GM21447 (cell line): ENCODE measurements around the gene OAS2.

Experiments
- ATAC-seq: cut with Tn5 transposase; IDR thresholded peaks from one replicate; pipeline ENCODE4 v1.9.1; 2021; ENCODE audit not compliant: unreplicated experiment

OAS2 gene

DNA sequence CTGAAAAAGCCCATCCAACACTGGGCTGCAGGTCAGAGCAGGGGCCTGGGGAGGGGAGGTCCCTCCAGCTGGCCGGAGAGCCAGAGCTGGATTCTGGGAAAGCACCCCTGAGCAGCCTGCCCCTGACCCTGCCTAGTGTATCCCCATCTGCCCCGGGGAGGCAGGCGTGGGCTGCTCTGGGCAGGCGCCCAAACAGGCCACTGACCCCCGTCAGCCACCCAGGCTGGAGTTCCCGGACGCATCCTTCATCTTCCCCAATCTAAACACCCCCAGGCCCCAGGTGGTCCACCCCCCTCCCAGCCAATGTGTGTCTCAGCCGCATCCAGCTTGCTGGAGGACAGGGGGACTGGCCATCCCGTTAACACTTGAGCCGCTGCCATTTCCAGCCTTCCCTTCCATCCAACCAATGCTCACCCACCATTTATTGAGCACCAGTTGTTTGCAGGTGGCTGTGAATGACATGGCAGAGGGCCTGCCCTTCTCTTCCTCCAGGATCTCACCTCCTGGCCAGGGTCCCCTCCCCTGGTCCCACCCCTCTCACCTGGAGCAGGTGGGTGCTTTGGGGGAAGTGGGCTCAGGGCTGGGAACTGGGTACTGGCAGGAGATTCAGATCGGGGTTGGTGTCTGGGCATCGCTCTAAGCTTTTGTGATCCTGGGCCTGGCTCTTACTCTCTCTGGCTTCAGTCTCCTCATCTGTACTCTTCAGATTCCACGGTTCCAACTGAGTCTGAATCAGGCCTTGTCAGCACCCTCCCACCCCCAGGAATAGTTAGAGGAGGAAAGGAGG is 77.5 kb downstream of the OAS2 start:
- no peak for ATAC-seq

DNA sequence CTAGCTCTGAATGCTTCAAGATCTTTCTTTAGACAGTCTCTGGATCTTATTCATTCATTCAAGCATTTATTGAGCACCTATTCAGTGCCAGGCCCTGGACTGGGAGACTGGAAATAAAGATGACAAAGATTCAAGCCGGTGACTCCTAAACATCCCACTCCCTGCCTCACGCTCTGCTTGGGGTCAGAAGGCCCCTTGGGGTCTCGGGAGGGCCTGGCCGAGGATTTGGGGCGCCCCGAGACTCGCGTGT is 78.0 kb downstream of the OAS2 start:
- ATAC-seq, result no peak

DNA sequence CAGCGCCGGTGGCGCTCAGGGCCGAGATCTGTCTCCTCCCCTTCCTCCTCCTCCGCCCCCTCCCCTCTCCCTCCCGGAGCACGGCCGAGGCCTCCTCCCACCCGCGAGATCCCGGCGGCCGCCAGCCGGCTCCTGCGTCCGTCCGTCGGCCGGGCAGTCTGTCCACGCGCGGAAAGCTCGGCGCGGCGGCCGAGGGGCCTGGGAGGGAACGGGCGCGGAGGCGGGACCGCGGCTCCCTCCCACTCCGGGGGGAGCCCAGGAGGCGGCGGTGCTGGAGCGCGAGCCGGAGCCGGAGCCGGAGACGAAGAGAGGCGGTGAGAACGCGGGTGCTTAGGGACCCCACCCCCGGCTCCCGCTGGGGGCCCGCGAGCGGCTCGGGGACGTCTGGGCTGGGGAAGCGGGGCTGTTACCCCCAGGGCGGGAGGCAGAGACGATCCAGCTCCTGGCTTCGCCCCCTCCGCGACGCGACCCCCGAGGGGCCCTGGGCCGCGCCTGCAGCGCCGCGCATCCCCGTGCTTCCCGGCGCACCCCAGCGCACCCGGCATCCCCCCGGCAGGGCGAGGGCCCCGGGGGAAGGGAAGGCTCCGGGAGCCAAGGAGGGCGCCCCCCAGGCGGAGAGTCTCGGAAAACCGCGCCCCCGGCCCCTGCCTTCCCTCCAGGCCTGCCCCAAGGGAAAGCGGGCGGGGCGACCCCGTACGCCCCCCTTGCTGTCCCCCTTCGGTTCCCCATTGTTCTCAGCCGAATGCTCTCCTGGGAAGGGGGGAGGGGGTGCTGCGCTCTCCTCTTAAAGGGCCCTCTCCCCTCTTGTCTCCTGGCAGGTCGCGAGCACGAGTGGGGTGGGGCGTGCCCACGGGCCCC is 78.5 kb downstream of the OAS2 start, which contains the start of gene DTX1:
Gene DTX1 (plus strand): TSS at position 100 of the 858 bp plus-strand sequence. CDS start 1,463 bp downstream, outside the sequence.
- no peak for ATAC-seq

DNA sequence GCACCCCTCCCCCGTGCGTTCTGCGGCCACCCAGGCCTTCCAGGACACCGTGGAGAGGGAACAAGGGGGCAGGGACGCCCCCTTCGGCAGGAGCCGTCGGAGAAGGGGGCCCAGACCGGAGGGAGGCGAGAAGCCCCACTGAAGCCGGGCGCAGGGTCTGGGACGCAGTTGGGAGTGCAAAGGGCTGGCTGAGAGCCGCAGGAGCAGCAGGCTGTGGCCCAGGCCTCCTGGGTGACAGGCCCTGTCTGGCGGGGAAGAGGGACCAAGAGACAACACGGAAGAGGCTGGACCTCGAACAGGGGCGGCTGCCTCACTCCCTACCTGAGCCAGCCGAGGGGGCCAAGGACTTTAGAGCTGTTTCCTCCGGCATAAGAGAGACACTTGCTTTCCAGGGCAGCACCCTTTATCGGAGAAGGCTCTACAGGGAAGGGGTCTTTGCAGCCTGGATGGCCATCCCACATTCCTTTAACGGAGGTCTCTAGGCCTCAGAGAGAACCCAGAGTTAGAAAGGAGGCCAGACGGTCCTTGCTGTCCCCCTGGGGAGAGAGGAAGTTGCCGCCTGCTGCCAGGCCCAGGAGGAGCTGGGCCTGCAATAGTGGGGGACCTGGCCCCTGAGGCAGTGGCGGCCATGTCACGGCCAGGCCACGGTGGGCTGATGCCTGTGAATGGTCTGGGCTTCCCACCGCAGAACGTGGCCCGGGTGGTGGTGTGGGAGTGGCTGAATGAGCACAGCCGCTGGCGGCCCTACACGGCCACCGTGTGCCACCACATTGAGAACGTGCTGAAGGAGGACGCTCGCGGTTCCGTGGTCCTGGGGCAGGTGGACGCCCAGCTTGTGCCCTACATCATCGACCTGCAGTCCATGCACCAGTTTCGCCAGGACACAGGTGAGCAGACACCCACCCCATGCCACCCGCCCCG is 79.5 kb downstream of the OAS2 start:
- ATAC-seq, result no peak

DNA sequence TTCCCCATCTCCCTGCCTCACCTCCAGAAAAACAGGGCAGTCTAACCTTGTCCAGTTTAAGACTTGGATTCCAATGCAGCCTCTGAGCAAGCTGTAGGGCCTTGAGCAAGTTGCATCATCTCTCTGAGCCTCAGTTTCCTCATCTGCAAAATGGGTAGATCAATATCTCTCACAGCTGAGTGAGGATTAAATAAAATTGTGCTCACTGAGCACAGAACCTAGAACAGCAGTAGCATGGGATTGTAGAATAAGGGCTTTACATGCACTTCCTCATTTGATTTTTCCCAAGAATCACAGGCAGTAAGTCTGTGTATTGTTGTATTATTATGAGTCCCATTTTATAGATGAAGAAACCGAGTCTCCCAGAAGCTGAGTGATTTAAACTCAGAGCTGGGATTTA is 80.2 kb downstream of the OAS2 start:
- ATAC-seq, result no peak

DNA sequence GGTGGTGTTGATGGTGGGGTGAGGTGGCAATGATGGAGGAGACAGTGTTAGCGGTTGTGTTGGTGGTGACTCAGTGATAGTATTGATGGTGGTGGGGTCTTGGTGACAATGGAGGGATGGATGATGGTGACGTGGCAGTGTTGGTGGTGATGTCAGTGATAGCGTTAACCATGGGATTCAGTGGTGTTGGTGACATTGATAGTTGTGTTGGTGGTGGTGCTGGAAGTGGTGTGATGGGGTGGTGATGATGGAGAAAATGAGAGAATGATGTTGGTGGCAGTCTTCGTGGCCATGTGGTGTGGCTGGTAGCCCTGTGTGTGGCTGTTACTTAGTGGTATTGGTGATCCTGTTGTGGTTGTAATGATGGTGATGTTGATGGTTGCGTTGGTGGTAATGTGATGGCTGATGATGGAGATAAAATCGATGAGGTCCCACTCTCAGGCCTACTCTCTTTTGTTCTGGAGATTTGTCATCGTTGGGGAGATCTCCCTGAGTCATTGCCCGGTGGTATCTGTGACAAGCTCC is 80.8 kb downstream of the OAS2 start:
- ATAC-seq, result no peak

DNA sequence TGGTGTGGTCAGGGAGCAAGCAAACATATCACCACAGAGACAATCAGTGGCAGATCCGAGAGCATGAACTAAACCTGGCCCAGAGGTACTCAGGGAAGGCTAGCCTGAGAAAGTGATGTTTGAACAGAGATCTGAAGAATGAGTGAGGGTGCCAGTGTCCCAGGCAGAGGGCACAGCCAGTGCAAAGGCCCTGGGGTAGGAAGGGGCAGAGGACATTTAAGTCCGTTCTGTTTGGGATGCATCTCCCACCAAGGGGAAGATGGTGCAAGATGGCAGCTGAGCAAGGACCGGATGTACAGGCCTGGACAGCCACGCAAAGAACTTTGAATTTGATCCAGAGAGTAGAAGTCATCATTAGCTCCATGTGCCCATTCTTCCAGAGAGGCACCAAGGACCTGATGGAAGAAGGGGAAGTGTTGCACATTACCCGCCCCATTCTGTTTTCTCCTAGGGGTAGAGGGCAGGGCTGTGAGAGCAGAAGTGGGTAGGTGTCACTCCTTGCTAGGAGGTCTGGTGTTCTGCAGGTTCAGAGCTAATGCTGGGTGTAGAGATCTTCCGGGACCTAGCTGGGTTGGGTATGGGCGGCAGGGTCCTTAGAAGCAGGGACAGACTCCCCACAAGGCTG is 82.1 kb downstream of the OAS2 start:
- ATAC-seq, result no peak

DNA sequence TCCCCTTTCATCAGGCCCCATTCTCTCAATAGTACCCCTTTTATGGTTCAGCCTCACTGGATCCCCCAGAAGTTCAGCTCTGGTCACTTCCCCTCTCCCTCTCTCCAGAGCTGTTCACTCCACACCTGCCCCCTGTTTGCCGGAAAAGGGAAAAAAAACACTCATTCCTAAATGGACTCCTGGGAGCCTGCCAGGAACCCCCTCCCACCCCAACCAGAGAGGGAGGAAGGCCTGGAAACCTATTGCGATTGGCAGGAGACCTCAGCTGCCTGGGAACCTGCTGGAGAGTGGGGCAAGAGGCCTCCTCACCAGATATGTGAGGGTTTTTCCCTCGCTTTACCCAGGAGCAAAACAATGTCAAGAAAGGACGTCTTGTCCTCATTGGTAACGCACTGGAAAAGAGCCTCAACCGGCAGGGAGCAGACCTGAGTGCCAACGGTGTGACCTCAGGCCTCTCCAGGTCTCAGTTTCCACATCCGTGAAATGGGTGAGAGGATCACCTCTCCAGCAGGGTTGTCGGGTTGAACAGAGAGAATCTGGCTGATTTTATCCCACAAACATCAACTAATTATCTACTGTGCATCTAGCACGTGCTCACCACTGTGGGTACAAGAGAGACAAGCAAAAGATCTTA is 82.9 kb downstream of the OAS2 start:
- ATAC-seq, result no peak
